ENCODE results near the gene ROCK2. TPM values are rescaled to one million over a fixed set of nuclear protein-coding genes. Genes with fewer than 3 reads are reported as not detected.

ROCK2 gene
- total RNA-seq, 1 donor from 2014 or later, result 45.4 TPM

- no peaks in the 10 kb centered on the region for H3K27me3 Mint-ChIP-seq (ENCODE audit: low read depth)
- no peak overlapping the region for H3K27ac Mint-ChIP-seq
- no peak overlapping the region for H3K4me3 Mint-ChIP-seq
- no peak for TF ChIP-seq CTCF (IDR thresholded peaks at IDR 0.05; ENCODE audit: unreplicated experiment)
- peaks cover 4% of the 10 kb centered on the region for H3K4me1 Mint-ChIP-seq
- no peaks in the 10 kb centered on the region for H3K9me3 Mint-ChIP-seq
- DNase-seq (ENCODE audit: low spot score in 2 of 2, unreplicated experiment in 2 of 2), result no peak
- no peaks in the 10 kb centered on the region for H3K36me3 Mint-ChIP-seq
Measured at GRCh38 chr2:11305338-11305737, 39.1 kb downstream of the ROCK2 start.

GRCh38 chr2:11304476-11304875 is 40.0 kb downstream of the ROCK2 start:
- H3K4me3 Mint-ChIP-seq, result no peak overlapping the region
- DNase-seq (ENCODE audit: low spot score in 2 of 2, unreplicated experiment in 2 of 2), result no peak
- H3K9me3 Mint-ChIP-seq, result no peaks in the 10 kb centered on the region
- no peaks in the 10 kb centered on the region for H3K36me3 Mint-ChIP-seq
- H3K27ac Mint-ChIP-seq, result no peak overlapping the region
- no peak for TF ChIP-seq CTCF (IDR thresholded peaks at IDR 0.05; ENCODE audit: unreplicated experiment)
- H3K27me3 Mint-ChIP-seq (ENCODE audit: low read depth), result no peaks in the 10 kb centered on the region
- no peaks in the 10 kb centered on the region for H3K4me1 Mint-ChIP-seq

DNA sequence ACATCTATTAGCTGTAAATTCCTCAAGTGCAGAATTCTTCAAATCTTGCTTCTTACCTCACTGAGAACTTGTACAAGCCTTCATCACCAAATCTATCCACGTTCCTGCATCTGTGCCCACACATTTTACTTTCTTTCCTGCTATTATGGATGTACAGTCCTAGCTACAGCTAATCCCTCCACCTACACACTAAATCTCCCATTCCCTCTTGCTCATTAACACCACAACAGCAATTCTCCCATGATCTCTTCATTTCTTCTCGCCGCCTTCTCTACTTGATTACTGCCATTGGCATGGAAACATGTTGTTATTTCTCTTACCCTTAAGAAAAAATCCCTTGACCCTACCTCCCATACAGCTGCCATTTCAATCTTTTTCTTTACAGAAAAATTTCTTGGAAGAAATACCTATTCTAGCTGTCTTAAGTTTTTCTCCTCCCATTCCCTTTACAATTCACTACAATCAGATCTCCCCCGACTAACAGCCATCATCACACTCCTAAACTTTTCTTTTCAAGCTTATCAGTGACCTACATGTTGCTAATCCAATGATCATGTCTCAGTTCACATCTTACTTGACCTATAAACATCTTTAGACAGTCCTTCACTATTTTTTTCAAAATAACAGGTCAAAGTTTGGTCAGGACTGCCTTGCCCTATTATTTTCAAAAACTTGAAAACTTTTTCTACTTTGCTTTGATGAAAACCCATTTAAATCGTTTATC is 41.0 kb downstream of the ROCK2 start:
- no peak overlapping the region for H3K4me3 Mint-ChIP-seq
- no peak for DNase-seq (ENCODE audit: low spot score in 2 of 2, unreplicated experiment in 2 of 2)
- H3K36me3 Mint-ChIP-seq, result no peaks in the 10 kb centered on the region
- no peaks in the 10 kb centered on the region for H3K27me3 Mint-ChIP-seq (ENCODE audit: low read depth)
- H3K4me1 Mint-ChIP-seq, result peaks cover 2% of the 10 kb centered on the region
- H3K27ac Mint-ChIP-seq, result no peak overlapping the region
- no peaks in the 10 kb centered on the region for H3K9me3 Mint-ChIP-seq
- no peak for TF ChIP-seq CTCF (IDR thresholded peaks at IDR 0.05; ENCODE audit: unreplicated experiment)

- H3K27ac Mint-ChIP-seq, result no peak overlapping the region
- peaks cover 10% of the 10 kb centered on the region for H3K4me1 Mint-ChIP-seq
- H3K36me3 Mint-ChIP-seq, result no peaks in the 10 kb centered on the region
- DNase-seq (ENCODE audit: low spot score in 2 of 2, unreplicated experiment in 2 of 2), result no peak
- H3K9me3 Mint-ChIP-seq, result no peaks in the 10 kb centered on the region
- TF ChIP-seq CTCF (IDR thresholded peaks at IDR 0.05; ENCODE audit: unreplicated experiment), result no peak
- no peak overlapping the region for H3K4me3 Mint-ChIP-seq
- H3K27me3 Mint-ChIP-seq (ENCODE audit: low read depth), result no peaks in the 10 kb centered on the region
Measured at GRCh38 chr2:11299439-11299838, 45.0 kb downstream of the ROCK2 start.

GRCh38 chr2:11298592-11298991 is 45.8 kb downstream of the ROCK2 start:
- Mint-ChIP-seq H3K27ac (peak overlapping the region; percentile 73), H3K27me3 (ENCODE audit: low read depth) (no peaks in the 10 kb centered on the region), H3K36me3 (no peaks in the 10 kb centered on the region), H3K9me3 (no peaks in the 10 kb centered on the region), H3K4me3 (no peak overlapping the region), H3K4me1 (peaks cover 10% of the 10 kb centered on the region)
- DNase-seq (ENCODE audit: low spot score in 2 of 2, unreplicated experiment in 2 of 2), result no peak
- TF ChIP-seq CTCF (IDR thresholded peaks at IDR 0.05; ENCODE audit: unreplicated experiment), result no peak

Data from mesothelial cell of epicardium (in vitro differentiated cells).